Measurements from ENCODE around the gene PARVA. TPM values are rescaled to one million over a fixed set of nuclear protein-coding genes. Genes with fewer than 3 reads are reported as not detected.

The PARVA gene
- total and polyA plus RNA-seq, 7 donors, result 15.7 to 195 (median 110) TPM

DNA sequence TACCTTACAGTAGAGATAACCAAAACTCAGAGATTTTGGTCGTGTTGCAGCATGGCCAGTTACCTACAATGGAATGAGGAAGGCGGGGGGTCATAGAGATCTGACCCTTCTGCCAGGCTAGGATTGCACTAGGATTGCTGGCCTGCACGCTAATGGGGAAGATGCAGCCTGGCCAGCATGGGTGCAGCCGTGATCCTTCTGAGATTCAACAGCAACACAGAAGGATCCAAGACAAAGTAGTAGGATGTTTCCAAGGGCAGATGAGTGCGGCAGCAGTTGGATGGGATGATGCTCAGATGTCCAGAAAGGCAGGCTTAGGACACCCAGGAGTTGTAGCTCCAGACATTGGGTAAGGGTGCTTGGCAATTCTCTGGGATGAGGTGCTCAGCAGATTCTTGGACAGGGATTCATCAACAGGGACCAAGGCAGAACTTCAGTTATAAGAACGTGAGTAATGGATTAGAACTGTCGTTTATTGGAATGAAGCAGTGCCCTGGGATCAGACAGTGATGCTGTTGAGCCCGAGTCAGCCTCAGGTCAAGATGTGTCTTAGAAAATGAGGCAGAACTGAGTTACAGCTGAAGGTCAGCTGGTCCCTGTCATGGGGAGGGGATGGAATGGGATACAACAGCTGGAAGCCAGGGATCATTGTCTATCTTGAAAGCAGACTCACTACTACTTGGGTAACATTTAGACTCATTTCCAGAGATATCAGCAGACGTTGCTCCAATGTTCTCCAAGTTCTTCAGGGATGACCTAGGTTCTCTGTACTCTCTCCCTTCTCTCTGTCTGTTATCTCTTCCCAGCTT is 71.0 kb downstream of the PARVA start:
- TF ChIP-seq POLR2AphosphoS5 (IDR thresholded peaks at IDR 0.05) (no peak), EP300 (IDR thresholded peaks at IDR 0.05) (no peak), POLR2A (IDR thresholded peaks at IDR 0.05) (no peak)
- TF ChIP-seq, protein P1, sequence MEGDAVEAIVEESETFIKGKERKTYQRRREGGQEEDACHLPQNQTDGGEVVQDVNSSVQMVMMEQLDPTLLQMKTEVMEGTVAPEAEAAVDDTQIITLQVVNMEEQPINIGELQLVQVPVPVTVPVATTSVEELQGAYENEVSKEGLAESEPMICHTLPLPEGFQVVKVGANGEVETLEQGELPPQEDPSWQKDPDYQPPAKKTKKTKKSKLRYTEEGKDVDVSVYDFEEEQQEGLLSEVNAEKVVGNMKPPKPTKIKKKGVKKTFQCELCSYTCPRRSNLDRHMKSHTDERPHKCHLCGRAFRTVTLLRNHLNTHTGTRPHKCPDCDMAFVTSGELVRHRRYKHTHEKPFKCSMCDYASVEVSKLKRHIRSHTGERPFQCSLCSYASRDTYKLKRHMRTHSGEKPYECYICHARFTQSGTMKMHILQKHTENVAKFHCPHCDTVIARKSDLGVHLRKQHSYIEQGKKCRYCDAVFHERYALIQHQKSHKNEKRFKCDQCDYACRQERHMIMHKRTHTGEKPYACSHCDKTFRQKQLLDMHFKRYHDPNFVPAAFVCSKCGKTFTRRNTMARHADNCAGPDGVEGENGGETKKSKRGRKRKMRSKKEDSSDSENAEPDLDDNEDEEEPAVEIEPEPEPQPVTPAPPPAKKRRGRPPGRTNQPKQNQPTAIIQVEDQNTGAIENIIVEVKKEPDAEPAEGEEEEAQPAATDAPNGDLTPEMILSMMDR (IDR thresholded peaks at IDR 0.05), result no peak
- H3K27ac ChIP-seq, result peak overlapping the region; percentile 1 to 90 (median 50)
- no peak overlapping the region for H3K4me3 ChIP-seq
- intact Hi-C loops (cut with DNase I), result no loop called here
- peaks cover 0 to 73% (median 55%) of the 10 kb centered on the region in 4 donors for H3K4me1 ChIP-seq
- no peaks in the 10 kb centered on the region for H3K9me3 ChIP-seq
- no peaks in the 10 kb centered on the region for H3K27me3 ChIP-seq
- no peak for DNase-seq
- 80 to 81% methylated on average over 9 of the region's 9 CpGs for WGBS, 2 donors
- H3K36me3 ChIP-seq, result peaks cover 0 to 12% (median 0%) of the 10 kb centered on the region in 4 donors

DNA sequence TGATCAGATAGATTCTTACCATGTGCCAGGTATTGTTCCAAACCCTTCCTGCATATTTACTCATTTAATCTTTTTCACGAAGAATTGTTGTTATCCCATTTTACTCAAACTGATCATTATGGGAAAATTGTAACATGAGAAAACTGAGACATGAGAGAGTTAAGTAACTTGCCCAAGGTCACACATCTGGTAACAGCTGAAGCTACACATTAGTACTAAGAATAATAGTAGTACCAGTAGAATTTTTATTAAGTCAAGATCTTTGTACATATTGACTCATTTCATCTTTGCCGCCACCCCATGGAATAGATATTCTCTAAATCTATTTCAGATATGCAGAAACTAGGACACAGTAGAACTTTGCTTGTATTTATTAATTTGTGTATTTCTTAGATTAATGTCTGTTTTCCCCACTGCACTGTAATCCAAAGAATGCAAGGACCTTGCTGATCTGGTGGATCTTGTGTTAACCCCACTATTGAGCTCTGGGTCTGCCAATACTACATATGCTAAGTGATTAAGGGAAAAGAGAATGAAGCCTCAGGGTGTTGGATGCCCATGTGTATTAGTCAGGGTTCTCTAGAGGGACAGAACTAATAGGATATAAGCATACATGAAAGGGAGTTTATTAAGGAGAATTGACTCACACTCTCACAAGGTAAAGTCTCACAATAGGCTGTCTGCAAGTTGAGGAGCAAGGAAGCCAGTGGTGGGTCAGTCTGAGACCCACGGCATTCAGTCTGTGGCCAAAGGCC is 72.8 kb downstream of the PARVA start:
- TF ChIP-seq EP300 (IDR thresholded peaks at IDR 0.05), result no peak
- no peak for TF ChIP-seq POLR2A (IDR thresholded peaks at IDR 0.05)
- TF ChIP-seq POLR2AphosphoS5 (IDR thresholded peaks at IDR 0.05), result no peak
- TF ChIP-seq, protein P1 (IDR thresholded peaks at IDR 0.05), result no peak
- no peaks in the 10 kb centered on the region for H3K9me3 ChIP-seq
- peak overlapping the region in 2 of 4 donors; percentile 89 to 90 for H3K27ac ChIP-seq
- WGBS, 2 donors, result 92 to 93% methylated on average over 3 of the region's 3 CpGs
- intact Hi-C loops (cut with DNase I), result no loop called here
- no peak overlapping the region for H3K4me3 ChIP-seq
- DNase-seq, result no peak
- H3K36me3 ChIP-seq, result no peaks in the 10 kb centered on the region
- peaks cover 0 to 87% (median 73%) of the 10 kb centered on the region in 4 donors for H3K4me1 ChIP-seq
- no peaks in the 10 kb centered on the region for H3K27me3 ChIP-seq

DNA sequence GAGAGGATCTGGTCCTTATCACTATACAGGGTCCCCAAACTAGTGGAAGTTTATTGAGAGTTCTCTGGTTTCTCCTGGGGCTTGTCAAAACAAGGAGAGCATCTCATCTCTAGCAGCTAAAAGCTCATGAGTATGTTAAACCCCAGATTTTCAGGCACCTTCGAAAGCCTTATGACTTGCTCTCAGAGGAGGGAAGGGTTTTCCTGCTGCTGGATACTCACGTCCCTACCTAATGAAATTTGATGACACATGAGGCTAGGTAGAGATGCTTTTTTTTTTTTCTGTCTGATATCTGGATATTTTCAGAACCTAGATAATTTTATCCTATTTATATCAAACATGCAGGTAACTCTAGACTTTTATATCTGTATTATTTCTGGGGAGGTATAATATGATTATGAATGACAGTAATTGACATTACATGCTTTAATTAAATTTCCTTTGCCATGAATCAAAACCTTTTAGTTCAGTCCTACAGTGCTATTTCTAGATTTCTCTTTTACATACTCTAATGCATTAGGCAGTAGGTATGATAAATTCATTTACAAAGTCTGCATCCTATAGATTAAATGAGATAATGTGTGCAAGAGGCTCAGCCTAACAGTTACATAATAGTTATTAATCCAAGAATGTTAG is 73.9 kb downstream of the PARVA start:
- Histone ChIP-seq H3K4me3 (no peak overlapping the region), H3K27ac (peak overlapping the region in 3 of 4 donors; percentile 70 to 90 (median 89)), H3K36me3 (no peaks in the 10 kb centered on the region), H3K9me3 (no peaks in the 10 kb centered on the region), H3K27me3 (no peaks in the 10 kb centered on the region), H3K4me1 (peaks cover 0 to 98% (median 83%) of the 10 kb centered on the region in 4 donors)
- DNase-seq, result no peak
- 91 to 98% methylated on average over 2 of the region's 2 CpGs for WGBS, 2 donors
- intact Hi-C loops (cut with DNase I), result no loop called here
- TF ChIP-seq EP300 (IDR thresholded peaks at IDR 0.05) (no peak), POLR2AphosphoS5 (IDR thresholded peaks at IDR 0.05) (no peak), POLR2A (IDR thresholded peaks at IDR 0.05) (no peak)
- TF ChIP-seq, protein P1 (IDR thresholded peaks at IDR 0.05), result no peak

DNA sequence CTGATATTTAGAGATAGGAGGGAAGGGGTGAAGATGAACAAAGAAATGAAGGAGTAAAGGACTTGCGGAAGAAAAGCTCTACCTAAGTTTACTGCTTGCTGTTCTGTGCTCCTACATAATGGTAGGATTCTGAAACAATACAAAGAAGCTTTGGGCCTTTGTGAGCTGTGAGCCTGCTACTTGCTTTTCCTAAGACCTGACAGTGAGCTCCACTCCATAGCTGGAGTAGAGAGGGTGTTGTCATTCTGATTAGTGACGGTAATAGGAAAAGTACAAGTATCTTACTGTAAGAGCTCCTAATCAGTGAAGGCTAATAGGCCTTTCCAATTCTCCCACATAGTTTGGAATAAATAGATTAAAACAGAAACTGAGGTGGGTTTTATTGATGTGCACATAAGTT is 75.9 kb downstream of the PARVA start:
- no peak overlapping the region for H3K4me3 ChIP-seq
- peak overlapping the region; percentile 2 to 90 (median 80) for H3K27ac ChIP-seq
- no peaks in the 10 kb centered on the region for H3K36me3 ChIP-seq
- WGBS, 2 donors, result 93 to 99% methylated on average over 2 of the region's 2 CpGs
- intact Hi-C loops (cut with DNase I), result no loop called here
- TF ChIP-seq EP300 (IDR thresholded peaks at IDR 0.05), result no peak
- TF ChIP-seq, protein P1 (IDR thresholded peaks at IDR 0.05), result no peak
- TF ChIP-seq POLR2A (IDR thresholded peaks at IDR 0.05), result no peak
- no peak for TF ChIP-seq POLR2AphosphoS5 (IDR thresholded peaks at IDR 0.05)
- H3K4me1 ChIP-seq, result peaks cover 0 to 100% (median 93%) of the 10 kb centered on the region in 4 donors
- H3K9me3 ChIP-seq, result no peaks in the 10 kb centered on the region
- no peak for DNase-seq
- no peaks in the 10 kb centered on the region for H3K27me3 ChIP-seq

All from sigmoid colon (tissue), 7 donors.